GM12891 (cell line): ENCODE data around the gene MSI2.

ENCODE experiments used
- POLR2A ChIP-seq: IDR thresholded peaks from 2 replicates; pipeline ENCODE4 v1.6.1; 2011; ENCODE audit warnings: low read depth, low read length, control low read depth
- POLR2AphosphoS5 ChIP-seq: IDR thresholded peaks from 2 replicates; pipeline ENCODE4 v1.6.1; 2011; ENCODE audit warnings: low read depth, low read length, control low read depth

DNA sequence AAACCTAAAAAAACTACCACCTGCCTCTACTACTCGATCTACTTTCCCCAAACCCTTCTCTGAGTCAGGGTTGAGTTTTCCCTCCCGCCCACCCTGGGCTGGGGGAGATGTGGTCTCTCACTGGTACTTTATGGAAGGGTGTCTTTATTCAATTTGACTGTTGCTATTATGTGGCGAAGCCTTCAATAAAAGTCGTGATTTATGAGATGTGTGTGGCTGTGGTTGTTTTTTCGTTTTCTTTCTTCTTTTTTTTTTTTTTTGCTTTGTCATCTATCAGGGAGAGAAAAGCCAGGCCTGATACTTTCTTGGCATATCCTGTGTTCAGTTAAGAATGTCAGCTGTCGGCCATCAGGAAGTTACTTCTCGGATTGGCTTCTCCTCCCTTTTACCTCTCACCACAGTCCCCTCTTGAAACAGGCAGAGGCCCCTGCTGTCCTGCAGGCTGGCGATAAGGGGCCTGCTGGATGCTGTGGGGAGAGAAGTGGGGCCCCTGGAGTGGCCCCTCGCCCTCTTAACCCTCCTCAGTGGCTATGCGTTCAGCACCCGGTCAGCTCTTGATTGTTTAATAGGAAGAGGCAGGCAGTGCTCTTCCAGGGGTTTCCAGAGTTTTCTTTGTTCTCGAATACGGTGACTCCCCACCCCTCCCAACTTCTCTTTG is 123.0 kb downstream of the MSI2 start:
- TF ChIP-seq POLR2A, result no peak
- TF ChIP-seq POLR2AphosphoS5, result no peak
